ENCODE results near the gene OR52E4.

OR52E4 gene

GRCh38 chr11:5880329-5880728 is at the start of gene OR52E4:
Gene OR52E4 (plus strand): TSS chr11:5880629. CDS start chr11:5884293, 3,664 bp downstream.
- TF ChIP-seq EGR1 (IDR thresholded peaks at IDR 0.05) (no peak), TAF1 (IDR thresholded peaks at IDR 0.05; ENCODE audit: low read depth) (no peak), MAX (IDR thresholded peaks at IDR 0.05) (no peak), FOXM1 (IDR thresholded peaks at IDR 0.05; ENCODE audit: borderline replicate concordance, low read depth) (no peak), USF1 (IDR thresholded peaks at IDR 0.05) (no peak), CEBPB (IDR thresholded peaks at IDR 0.05) (no peak), CREB1 (IDR thresholded peaks at IDR 0.05; ENCODE audit: low read depth) (no peak), YY1 (IDR thresholded peaks at IDR 0.05; ENCODE audit: low read depth) (no peak), EP300 (IDR thresholded peaks at IDR 0.05; ENCODE audit: borderline replicate concordance) (no peak), TCF12 (IDR thresholded peaks at IDR 0.05; ENCODE audit: low read depth) (no peak)

- no peak for TF ChIP-seq YY1 (IDR thresholded peaks at IDR 0.05; ENCODE audit: low read depth)
These were observed 49.1 kb upstream of the OR52E4 start for GRCh38 chr11:5831196-5831829.

- no peak for TF ChIP-seq USF1 (IDR thresholded peaks at IDR 0.05)
- TF ChIP-seq RAD21 (IDR thresholded peaks at IDR 0.05; ENCODE audit: low read depth): no peak
- TF ChIP-seq ZBTB7A (IDR thresholded peaks at IDR 0.05; ENCODE audit: low read depth): no peak
- TF ChIP-seq EGR1 (IDR thresholded peaks at IDR 0.05): no peak
- no peak for TF ChIP-seq CREB1 (IDR thresholded peaks at IDR 0.05; ENCODE audit: low read depth)
- TF ChIP-seq TAF1 (IDR thresholded peaks at IDR 0.05; ENCODE audit: low read depth): no peak
- TF ChIP-seq YY1 (IDR thresholded peaks at IDR 0.05; ENCODE audit: low read depth): no peak
- no peak for TF ChIP-seq FOXM1 (IDR thresholded peaks at IDR 0.05; ENCODE audit: borderline replicate concordance, low read depth)
- no peak for TF ChIP-seq TEAD4 (IDR thresholded peaks at IDR 0.05)
- TF ChIP-seq REST (IDR thresholded peaks at IDR 0.05; ENCODE audit: low read depth): no peak
- TF ChIP-seq NFIC (IDR thresholded peaks at IDR 0.05): no peak
- TF ChIP-seq MAX (IDR thresholded peaks at IDR 0.05): no peak
- TF ChIP-seq TCF12 (IDR thresholded peaks at IDR 0.05; ENCODE audit: low read depth): no peak
- no peak for TF ChIP-seq CEBPB (IDR thresholded peaks at IDR 0.05)
- no peak for TF ChIP-seq EP300 (IDR thresholded peaks at IDR 0.05; ENCODE audit: borderline replicate concordance)
These were observed 47.0 kb upstream of the OR52E4 start for GRCh38 chr11:5833446-5833845.

- TF ChIP-seq CREB1 (IDR thresholded peaks at IDR 0.05; ENCODE audit: low read depth) (no peak), YY1 (IDR thresholded peaks at IDR 0.05; ENCODE audit: low read depth) (no peak), TAF1 (IDR thresholded peaks at IDR 0.05; ENCODE audit: low read depth) (no peak), EP300 (IDR thresholded peaks at IDR 0.05; ENCODE audit: borderline replicate concordance) (no peak), USF1 (IDR thresholded peaks at IDR 0.05) (no peak), TCF12 (IDR thresholded peaks at IDR 0.05; ENCODE audit: low read depth) (no peak), FOXM1 (IDR thresholded peaks at IDR 0.05; ENCODE audit: borderline replicate concordance, low read depth) (no peak), NFIC (IDR thresholded peaks at IDR 0.05) (no peak), RAD21 (IDR thresholded peaks at IDR 0.05; ENCODE audit: low read depth) (no peak), TEAD4 (IDR thresholded peaks at IDR 0.05) (no peak), MAX (IDR thresholded peaks at IDR 0.05) (no peak), REST (IDR thresholded peaks at IDR 0.05; ENCODE audit: low read depth) (no peak), CEBPB (IDR thresholded peaks at IDR 0.05) (no peak), EGR1 (IDR thresholded peaks at IDR 0.05) (no peak), ZBTB7A (IDR thresholded peaks at IDR 0.05; ENCODE audit: low read depth) (no peak)
These were observed 42.7 kb upstream of the OR52E4 start for GRCh38 chr11:5837695-5838094.

- TF ChIP-seq TAF1 (IDR thresholded peaks at IDR 0.05; ENCODE audit: low read depth): no peak
- no peak for TF ChIP-seq TEAD4 (IDR thresholded peaks at IDR 0.05)
- no peak for TF ChIP-seq TCF12 (IDR thresholded peaks at IDR 0.05; ENCODE audit: low read depth)
- no peak for TF ChIP-seq RAD21 (IDR thresholded peaks at IDR 0.05; ENCODE audit: low read depth)
- TF ChIP-seq YY1 (IDR thresholded peaks at IDR 0.05; ENCODE audit: low read depth): no peak
- TF ChIP-seq EP300 (IDR thresholded peaks at IDR 0.05; ENCODE audit: borderline replicate concordance): no peak
- no peak for TF ChIP-seq REST (IDR thresholded peaks at IDR 0.05; ENCODE audit: low read depth)
- no peak for TF ChIP-seq MAX (IDR thresholded peaks at IDR 0.05)
These were observed 38.6 kb upstream of the OR52E4 start, which contains the start of gene OR52E6 for GRCh38 chr11:5841797-5842196. Gene OR52E6 (minus strand): TSS chr11:5841897. CDS start chr11:5841897, 0 bp downstream.

Data from Ishikawa (cell line).